GM19099 (cell line): Measurements from ENCODE around the gene MEX3B.

Source experiments
- POLR2A ChIP-seq: IDR thresholded peaks from 3 replicates; pipeline ENCODE4 v1.6.1; 2011; ENCODE audit warnings: low read depth; ENCODE audit not compliant: insufficient read length; ENCODE audit errors: extremely low read depth

MEX3B gene

DNA sequence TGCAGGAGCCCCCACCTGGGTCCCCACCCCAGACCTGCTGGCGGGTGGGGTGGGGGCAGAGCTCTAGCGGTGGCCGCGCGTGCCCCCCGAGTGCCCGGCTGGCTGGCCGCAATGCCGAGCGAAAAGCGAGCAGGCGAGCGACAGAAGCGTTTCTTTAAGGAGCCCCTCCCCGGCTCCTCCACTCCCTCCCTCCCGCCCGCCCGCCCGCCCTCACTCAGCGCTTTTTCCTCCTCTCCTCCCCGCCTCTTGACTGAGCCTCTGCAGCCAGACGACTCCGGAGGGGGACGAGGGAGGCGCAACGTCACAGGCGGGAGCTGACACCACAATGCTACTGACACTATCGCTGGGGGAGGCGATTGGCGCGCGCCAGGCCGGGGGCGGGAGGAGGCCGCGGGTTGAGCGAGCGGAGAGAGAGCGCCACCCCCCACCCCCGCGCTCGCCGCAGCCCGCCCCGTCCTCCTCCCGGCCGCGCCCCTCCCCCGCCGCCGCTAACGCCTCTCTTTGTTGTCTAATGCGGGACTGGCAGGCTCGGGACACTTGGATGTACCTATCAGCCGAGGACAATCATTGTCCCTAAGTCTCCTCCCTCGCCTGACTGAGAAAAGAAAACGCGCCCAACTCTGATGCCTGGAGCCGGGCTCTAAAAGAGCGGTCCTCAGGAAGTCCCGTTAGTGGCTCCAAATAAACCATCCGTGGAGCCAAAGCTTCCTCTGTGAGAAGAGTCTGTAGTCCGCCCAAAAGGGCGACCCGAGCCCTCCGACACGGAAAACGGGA, at the start of gene MEX3B:
Gene MEX3B (minus strand): TSS at position 127 of the 774 bp plus-strand sequence. CDS start 313 bp downstream, outside the sequence.
- no peak for TF ChIP-seq POLR2A

DNA sequence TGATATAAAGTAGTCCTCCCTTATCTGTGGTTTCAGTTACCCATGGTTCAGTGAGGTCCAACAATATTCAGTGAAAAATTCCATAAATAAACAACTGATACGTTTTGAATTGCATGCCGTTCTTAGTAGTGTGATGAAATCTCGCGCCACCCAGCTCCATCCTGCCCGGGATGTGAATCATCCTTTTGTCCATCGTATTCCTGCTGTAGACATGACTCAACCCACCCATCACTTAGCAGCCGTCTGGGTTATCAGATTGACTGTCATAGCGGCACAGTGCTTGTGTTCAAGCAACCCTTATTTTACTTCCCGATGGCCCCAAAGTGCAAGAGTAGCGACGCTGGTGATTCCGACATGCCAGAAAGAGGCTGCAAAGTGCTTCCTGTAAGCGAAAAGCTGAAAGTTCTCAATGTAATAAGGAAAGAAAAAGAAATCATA, 48.0 kb upstream of the MEX3B start:
- no peak for TF ChIP-seq POLR2A

GRCh38 chr15:82093325-82093724, 47.5 kb upstream of the MEX3B start:
- TF ChIP-seq POLR2A: no peak

DNA sequence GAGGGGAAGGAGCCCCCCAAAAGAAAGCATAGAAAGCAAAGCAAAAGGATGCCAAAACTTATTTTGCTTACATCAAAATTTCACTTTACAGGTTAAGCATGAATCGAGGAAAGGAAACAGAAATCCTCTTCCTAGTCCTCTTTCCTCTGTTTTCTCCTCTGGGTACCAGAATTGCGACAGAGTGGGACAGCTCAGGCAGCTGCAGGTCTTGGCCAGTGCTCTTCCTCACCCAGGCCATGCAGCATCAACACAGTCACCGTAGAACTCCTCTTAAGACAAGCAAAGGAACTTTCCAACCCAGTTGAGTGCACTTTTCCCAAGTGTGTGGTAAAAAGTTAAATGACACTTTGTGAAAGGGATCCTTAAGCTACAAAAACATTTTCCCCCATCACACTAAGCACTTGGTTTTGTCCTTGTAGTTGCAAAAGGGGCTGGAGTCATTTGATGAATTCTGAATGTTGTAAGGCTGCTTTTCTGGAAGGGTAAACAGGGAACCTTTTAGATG, 45.9 kb upstream of the MEX3B start:
- no peak for TF ChIP-seq POLR2A

- no peak for TF ChIP-seq POLR2A
Measured at GRCh38 chr15:82086243-82086995, 40.6 kb upstream of the MEX3B start.

- TF ChIP-seq POLR2A: no peak
Measured at GRCh38 chr15:82081914-82082762, 36.3 kb upstream of the MEX3B start.

- no peak for TF ChIP-seq POLR2A
Measured at GRCh38 chr15:82080774-82081173, 35.0 kb upstream of the MEX3B start.

DNA sequence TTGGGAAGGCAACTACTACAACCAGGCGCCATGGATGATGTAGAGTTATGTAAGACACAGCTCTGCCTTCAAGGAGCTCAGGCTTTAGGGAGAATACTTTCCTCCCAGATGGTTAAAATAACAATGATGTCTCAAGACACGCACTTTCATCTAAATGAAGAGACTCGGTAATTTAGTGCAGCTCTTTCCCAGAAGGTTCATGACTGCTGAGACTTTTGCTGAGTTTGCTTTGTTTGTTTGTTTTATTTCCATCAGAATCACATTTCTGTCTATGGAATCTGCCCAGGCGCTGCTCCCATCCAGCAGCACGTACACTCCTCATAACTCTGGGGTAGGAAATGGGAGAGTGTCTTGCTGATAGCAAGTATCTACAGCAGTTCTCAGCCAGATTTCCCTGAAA, 33.9 kb upstream of the MEX3B start:
- TF ChIP-seq POLR2A: no peak

- no peak for TF ChIP-seq POLR2A
Measured at GRCh38 chr15:82074610-82075009, 28.8 kb upstream of the MEX3B start.

DNA sequence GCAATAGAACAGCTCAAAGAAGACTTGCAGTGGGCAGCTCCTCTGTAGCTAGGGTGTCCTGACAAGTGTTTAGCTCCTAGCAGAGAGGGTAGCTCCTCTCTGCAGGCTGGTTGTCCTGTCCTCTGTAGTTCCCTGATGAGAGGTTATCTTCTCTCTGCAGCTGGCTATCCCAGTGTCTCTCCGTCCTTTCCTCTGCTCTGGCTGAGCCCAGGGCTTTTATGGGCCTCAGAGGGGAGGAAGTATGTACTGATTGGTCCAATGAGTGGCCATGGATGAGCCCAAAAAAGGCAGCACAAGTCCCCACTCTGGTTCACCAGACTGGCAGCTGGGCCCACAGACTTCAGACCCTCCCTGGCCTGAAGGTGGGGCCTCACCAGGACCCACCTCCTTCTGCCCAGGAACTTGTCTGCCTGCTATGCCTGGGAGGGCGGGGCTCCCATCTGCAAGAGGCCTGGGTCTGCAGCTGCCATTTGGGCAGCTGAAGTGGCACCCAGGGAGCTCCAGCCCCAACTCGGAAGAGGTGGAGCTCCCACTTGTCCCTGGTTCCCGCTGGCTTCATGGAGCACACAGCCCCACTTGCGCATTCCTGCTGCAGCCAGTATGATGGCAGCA, 27.2 kb upstream of the MEX3B start:
- TF ChIP-seq POLR2A: no peak

GRCh38 chr15:82066455-82066854, 20.6 kb upstream of the MEX3B start:
- no peak for TF ChIP-seq POLR2A

GRCh38 chr15:82064824-82065223, 19.0 kb upstream of the MEX3B start:
- TF ChIP-seq POLR2A: no peak

GRCh38 chr15:82062479-82063454, 16.9 kb upstream of the MEX3B start:
- no peak for TF ChIP-seq POLR2A
